ENCODE results near the gene CGB3. TPM values are rescaled to one million over a fixed set of nuclear protein-coding genes. Genes with fewer than 3 reads are reported as not detected.
A peak's percentile ranks its signal among the peaks of the same experiment; 100 is the strongest.
"Not testable (repeated sequence)": the region's sequence is repeated elsewhere in the genome, so short reads cannot be mapped to it uniquely, and the experiment has no call there.

The CGB3 gene
- total RNA-seq, 2 donors from 2014 or later: not detected

DNA sequence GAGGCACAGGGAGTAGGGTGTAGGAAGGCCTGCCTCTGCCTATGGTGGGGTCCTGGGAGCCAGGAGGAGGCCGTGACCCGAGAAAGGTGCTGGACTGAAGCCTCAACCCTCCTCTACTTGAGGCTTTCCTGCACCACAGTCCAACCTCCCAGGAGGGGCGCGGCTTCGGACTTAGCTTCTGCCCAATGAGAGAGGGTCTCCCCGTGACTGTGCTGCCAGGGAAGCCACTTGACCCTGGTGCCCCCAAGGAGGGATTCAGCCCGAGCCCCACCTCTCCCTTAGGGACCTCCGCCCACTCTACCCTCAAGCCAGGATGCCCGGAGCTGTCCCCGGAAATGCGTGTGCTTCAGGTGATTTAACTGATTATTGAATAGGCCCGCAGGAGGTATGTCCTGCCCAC lies 24.9 kb upstream of the CGB3 start, which contains the start of gene CGB8:
CGB8 (minus strand) TSS at position 101 of the 400 bp plus-strand sequence. CDS start 372 bp downstream, outside the sequence.
- intact Hi-C loops (cut with DNase I, micrococcal nuclease); ATAC-seq; DNase-seq: not testable (repeated sequence)

DNA sequence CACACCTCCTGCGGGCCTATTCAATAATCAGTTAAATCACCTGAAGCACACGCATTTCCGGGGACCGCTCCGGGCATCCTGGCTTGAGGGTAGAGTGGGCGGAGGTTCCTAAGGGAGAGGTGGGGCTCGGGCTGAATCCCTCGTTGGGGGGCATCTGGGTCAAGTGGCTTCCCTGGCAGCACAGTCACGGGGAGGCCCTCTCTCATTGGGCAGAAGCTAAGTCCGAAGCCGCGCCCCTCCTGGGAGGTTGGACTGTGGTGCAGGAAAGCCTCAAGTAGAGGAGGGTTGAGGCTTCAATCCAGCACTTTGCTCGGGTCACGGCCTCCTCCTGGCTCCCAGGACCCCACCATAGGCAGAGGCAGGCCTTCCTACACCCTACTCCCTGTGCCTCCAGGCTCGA lies 19.4 kb upstream of the CGB3 start, which contains the start of gene CGB5:
CGB5 (plus strand) TSS at position 301 of the 400 bp plus-strand sequence. CDS start 362 bp downstream, outside the sequence.
- intact Hi-C loops (cut with DNase I, micrococcal nuclease): not testable (repeated sequence)

DNA sequence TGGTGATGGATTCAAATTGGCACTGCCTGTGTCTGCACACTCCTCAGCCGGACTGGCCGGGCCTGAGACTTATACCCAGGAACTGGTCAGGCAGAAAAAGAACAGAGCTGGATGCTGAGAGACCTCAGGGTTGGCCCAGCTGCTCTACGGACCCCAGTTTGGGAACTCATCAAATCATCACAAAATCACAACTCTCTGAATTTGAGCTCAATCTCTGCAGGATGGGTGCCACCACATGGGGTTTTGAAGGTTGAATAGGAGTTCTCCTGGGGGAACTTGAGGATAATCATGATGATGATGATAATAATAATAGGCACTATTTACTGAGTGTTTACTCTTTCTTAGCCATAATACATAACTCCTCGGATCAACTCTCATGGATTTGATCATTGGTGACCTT lies 18.5 kb upstream of the CGB3 start:
- ATAC-seq; DNase-seq; intact Hi-C loops (cut with DNase I, micrococcal nuclease): not testable (repeated sequence)

More for the DNA sequence above, 19.4 kb upstream of the CGB3 start, which contains the start of gene CGB5:
- not testable (repeated sequence) for ATAC-seq, DNase-seq

DNA sequence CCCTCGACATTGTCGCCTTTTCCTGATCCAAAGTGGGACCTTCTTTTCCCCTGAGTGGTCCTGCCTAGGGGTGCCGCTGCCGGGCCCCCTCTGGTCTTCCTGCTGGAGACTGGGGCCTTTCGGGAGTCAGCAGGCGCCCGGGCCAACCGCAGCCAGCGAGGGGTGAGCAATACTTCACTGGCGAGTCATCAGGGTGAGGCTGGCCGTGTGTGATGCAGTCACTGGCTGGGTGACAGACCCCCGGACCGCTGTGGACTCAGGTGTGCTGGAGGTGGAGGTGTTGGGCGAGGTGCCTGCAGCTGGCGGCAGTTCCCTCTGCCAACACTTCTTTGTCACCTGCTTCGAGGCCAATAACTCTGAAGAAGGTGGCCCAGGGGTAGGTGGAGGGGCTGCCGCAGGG lies 18.0 kb upstream of the CGB3 start:
- ATAC-seq: no peak
- DNase-seq: no peak
- intact Hi-C loops (cut with DNase I, micrococcal nuclease): no loop called here

DNA sequence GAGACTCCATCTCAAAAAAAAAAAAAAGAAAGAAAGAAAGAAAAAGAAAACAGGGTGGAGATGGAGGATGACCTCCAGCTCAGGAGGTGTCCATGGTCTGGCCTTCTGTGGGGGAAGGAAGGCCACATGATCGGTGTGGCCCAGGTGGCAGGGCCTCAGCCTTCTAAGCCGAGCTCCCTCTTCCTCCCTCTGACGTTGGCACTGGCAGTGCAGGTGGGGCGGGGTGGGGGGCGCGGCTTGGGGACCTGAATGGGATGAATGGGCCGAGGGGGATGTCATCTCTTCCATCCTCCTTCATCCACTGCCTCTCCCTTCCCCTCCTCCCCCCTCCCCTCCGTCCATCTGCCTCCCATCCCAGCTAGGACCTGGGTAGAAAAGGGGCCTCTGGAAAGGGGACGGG lies 15.6 kb upstream of the CGB3 start:
- DNase-seq; ATAC-seq; intact Hi-C loops (cut with DNase I, micrococcal nuclease): not testable (repeated sequence)

DNA sequence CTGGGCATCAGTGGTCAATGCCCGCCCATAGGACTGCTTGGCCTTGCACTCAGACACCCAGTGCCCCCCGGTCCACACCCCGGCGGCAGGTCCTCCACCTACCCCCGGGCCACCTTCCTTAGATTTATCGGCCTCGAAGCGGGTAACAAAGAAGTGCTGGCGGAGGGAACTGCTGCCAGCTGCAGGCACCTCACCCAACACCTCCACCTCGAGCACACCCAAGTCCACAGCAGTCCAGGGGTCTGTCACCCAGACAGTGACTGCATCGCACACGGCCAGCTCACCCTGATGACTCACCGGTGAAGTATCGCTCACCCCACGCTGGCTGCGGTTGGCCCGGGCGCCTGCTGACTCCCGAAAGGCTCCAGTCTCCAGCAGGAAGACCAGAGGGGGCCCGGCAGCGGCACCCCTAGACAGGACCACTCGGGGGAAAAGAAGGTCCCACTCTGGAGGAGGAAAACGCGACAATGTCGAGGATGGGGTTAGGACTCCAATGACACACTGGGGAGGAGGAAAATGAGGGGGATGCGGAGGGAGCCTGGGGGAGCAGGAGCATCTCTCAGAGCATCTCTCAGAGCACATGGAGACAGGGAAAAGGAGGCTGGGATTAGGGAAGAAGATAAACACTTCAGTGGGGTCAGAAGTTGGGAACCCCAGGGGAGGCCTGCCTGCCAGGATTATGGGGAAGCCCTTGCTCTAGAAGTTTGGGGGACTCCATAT lies 14.6 kb upstream of the CGB3 start:
- DNase-seq; intact Hi-C loops (cut with DNase I, micrococcal nuclease); ATAC-seq: not testable (repeated sequence)

DNA sequence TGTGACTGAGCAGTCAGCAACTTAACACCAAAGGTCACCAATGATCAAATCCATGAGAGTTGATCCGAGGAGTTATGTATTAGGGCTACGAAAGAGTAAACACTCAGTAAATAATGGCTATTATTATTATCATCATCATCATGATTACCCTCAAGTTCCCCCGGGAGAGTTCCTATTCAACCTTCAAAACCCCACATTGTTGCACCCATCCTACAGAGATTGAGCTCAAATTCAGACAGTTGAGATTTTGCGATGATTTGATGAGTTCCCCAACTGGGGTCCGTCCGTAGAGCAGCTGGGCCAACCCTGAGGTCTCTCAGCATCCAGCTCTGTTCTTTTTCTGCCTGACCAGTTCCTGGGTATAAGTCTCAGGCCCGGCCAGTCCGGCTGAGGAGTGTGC lies 14.0 kb upstream of the CGB3 start:
- ATAC-seq; intact Hi-C loops (cut with DNase I, micrococcal nuclease); DNase-seq: not testable (repeated sequence)

DNA sequence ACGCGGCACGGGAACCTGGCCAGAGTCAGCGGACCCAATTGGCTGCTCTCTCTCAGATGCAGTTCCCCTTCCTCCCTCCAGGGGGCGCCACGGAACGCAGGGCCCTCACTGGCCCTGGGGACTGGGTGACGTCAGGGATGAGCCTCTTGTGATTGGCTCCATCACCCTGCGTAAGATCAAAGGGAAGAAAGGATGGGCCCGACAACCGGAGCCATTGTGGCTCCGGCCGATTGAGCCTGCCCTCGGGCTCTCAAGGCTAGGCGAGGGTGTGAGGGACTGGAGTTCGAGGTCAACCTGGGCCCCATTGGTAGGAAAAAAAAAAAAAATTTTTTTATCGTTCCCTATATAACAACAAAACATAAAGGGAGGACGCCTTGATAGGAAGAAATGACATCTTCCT lies 12.7 kb upstream of the CGB3 start, which contains the start of gene CGB1:
CGB1 (minus strand) TSS at position 81 of the 400 bp plus-strand sequence. CDS start 184 bp downstream, outside the sequence.
- ATAC-seq; intact Hi-C loops (cut with DNase I, micrococcal nuclease); DNase-seq: not testable (repeated sequence)

DNA sequence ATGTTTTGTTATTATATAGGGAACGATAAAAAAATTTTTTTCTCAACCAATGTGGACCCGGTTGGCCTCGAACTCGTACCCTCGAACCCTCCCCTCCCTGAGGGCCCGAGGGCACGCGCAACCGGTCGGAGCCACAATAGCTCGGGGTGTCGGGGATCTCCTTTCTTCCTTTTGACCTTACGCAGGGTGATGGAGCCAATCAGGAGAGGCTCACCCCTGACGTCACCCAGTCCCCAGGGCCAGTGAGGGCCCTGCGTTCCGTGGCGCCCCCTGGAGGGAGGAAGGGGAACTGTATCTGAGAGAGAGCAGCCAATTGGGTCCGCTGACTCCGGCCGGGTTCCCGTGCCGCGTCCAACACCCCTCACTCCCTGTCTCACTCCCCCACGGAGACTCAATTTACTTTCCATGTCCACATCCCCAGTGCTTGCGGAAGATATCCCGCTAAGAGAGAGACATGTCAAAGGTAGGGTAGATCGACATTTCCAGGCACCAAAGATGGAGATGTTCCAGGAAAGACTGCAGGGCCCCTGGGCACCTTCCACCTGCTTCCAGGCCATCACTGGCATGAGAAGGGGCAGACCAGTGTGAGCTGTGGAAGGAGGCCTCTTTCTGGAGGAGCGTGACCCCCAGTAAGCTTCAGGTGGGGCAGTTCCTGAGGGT lies 7.6 kb upstream of the CGB3 start, which contains the start of gene CGB2:
CGB2 (plus strand) TSS at position 249 of the 660 bp plus-strand sequence; CDS start at position 455, 206 bp downstream.
- DNase-seq; ATAC-seq; intact Hi-C loops (cut with DNase I, micrococcal nuclease): not testable (repeated sequence)

DNA sequence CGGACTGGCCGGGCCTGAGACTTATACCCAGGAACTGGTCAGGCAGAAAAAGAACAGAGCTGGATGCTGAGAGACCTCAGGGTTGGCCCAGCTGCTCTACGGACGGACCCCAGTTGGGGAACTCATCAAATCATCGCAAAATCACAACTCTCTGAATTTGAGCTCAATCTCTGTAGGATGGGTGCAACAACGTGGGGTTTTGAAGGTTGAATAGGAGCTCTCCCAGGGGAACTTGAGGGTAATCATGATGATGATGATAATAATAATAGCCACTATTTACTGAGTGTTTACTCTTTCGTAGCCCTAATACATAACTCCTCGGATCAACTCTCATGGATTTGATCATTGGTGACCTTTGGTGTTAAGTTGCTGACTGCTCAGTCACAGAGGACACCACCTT lies 6.2 kb upstream of the CGB3 start:
- ATAC-seq; DNase-seq; intact Hi-C loops (cut with DNase I, micrococcal nuclease): not testable (repeated sequence)

DNA sequence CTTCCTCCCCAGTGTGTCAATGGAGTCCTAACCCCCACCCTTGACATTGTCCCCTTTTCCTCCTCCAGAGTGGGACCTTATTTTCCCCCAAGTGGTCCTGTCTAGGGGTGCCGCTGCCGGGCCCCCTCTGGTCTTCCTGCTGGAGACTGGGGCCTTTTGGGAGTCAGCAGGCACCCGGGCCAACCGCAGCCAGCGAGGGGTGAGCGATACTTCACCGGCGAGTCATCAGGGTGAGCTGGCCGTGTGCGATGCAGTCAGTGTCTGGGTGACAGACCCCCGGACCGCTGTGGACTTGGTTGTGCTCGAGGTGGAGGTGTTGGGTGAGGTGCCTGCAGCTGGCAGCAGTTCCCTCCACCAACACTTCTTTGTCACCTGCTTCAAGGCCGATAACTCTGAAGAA lies 5.6 kb upstream of the CGB3 start:
- ATAC-seq; DNase-seq; intact Hi-C loops (cut with DNase I, micrococcal nuclease): not testable (repeated sequence)

DNA sequence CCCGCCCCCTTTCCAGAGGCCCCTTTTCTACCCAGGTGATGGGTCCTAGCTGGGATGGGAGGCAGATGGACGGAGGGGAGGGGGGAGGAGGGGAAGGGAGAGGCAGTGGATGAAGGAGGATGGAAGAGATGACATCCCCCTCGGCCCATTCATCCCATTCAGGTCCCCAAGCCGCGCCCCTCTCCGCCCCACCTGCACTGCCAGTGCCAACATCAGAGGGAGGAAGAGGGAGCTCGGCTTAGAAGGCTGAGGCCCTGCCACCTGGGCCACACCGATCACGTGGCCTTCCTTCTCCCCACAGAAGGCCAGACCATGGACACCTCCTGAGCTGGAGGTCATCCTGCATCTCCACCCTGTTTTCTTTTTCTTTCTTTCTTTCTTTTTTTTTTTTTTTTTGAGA lies 4.6 kb upstream of the CGB3 start:
- DNase-seq; intact Hi-C loops (cut with DNase I, micrococcal nuclease); ATAC-seq: not testable (repeated sequence)

DNA sequence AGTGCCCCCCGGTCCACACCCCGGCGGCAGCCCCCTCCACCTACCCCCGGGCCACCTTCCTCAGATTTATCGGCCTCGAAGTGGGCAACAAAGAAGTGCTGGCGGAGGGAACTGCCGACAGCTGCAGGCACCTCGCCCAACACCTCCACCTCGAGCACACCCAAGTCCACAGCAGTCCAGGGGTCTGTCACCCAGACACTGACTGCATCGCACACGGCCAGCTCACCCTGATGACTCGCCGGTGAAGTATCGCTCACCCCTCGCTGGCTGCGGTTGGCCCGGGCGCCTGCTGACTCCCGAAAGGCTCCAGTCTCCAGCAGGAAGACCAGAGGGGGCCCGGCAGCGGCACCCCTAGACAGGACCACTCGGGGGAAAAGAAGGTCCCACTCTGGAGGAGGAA lies 1.5 kb upstream of the CGB3 start:
- DNase-seq; intact Hi-C loops (cut with DNase I, micrococcal nuclease); ATAC-seq: not testable (repeated sequence)

DNA sequence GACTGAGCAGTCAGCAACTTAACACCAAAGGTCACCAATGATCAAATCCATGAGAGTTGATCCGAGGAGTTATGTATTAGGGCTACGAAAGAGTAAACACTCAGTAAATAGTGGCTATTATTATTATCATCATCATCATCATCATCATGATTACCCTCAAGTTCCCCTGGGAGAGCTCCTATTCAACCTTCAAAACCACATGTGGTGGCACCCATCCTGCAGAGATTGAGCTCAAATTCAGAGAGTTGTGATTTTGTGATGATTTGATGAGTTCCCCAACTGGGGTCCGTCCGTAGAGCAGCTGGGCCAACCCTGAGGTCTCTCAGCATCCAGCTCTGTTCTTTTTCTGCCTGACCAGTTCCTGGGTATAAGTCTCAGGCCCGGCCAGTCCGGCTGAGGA lies 955 bp upstream of the CGB3 start:
- ATAC-seq; DNase-seq; intact Hi-C loops (cut with DNase I, micrococcal nuclease): not testable (repeated sequence)

DNA sequence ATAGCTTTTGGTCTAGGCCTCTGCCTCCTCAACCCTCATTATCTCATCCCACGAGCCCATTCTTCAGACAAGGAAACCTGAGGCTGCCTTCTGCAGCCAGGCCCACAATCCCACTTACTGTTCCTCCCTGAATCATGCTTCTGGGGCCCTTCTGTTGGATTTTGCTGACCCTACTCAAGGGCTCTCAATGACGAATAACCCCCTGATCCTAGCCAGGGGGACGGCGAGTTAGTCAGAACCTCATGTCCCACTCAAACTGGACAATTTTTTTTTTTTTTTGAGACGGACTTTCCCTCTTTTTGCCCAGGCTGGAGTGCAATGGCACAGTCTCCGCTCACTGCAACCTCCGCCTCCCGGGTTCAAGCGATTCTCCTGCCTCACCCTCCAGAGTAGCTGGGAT lies 2.0 kb downstream of the CGB3 start:
- intact Hi-C loops (cut with DNase I, micrococcal nuclease): no loop called here
- DNase-seq (no peak), ATAC-seq (no peak)

DNA sequence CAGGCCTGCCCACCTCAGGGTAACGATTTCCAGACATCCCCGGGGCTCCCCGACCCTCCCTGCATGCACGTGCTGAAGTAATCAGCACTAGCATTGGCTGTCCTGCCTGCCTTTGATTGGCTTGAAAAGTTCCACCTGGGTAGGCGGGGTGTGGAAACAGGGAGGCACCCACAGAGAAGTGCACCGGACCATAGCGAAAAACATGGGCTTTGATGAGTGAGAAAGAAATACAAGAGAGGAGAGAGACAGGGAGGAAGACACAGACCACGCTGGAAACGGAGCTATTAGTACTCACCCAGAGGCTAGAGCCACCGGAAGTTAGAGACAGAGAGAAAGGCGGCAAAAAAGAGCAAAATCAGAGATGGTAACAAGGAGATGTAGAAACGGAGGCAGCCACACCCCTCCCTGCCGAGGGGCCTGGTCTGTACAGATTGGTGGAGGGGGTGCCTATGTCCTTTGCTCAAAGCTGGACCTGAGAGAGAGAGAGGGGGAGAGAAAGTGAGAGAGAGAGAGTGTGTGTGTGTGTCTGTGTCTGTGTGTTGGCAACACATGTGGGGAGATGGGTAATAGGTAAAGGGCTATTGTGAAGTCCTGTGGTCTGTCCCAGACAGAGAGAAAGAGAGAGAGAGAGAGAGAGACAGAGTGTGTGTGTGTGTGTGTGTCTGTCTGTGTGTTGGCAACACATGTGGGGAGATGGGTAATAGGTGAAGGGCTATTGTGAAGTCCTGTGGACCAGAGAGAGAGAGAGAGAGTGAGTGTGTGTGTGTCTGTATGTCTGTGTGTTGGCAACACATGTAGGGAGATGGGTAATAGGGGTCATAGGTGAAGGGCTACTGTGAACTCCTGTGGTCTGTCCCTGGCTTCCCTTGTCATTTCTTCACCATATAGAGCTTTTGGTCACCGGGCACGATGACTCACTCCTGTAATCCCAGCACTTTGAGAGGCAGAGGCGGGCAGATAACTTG lies 2.9 kb downstream of the CGB3 start:
- ATAC-seq (no peak), DNase-seq (no peak)
- intact Hi-C loops (cut with DNase I, micrococcal nuclease): no loop called here

DNA sequence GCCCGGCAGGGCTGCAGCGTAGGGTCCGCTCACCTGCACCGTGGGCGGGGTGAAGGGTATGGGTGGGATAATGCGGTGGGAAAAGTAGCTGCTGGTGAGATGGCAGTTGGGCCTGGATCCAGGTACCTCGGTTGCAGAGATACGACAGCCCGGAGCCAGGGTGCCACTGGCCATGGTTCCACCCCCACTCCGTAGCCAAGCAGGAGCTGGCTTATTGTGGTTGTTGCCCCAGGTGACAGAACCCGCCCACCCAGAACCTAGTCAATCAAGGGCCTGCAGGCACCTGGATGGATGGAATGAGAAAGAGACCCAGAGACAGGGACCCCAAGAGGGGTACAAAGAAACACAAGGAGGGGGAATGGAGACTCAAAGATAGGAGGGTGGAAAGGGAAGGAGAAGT lies 3.8 kb downstream of the CGB3 start:
- DNase-seq (no peak), ATAC-seq (no peak)
- intact Hi-C loops (cut with DNase I, micrococcal nuclease): no loop called here

DNA sequence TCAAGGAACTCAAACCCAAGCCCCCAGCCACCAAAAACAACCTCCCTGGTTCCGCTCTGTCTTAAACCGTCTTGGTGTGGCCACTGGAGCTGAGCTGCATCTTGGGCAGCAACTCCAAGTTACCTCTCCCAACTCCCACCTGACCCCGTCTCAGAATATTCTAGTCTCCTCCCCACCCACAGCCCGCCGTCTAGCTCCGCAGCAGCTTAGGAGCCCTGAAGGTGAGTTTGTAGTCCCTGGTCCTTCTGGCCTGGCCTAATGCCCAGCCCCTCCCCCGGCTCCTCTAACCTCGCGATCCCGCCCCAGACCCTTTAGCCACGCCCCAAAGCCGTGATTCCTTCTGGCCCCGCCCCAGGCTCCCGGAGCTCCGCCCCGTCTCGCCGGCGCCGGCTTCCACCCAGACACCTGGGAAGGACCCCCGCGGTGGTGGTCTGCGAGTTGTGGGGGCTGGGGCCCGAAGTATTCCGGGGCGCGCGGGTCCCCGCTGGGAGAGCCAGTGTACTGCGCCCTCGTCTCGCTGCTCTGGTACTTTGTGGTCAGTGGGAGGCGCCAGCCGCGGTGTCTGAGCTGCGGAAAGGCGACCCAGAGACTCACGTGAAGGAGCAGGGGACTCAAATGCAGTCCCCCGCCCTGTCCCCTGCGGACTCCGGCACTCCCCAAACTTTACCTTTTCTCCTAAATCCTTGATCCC lies 4.7 kb downstream of the CGB3 start:
- intact Hi-C loops (cut with DNase I, micrococcal nuclease): no loop called here
- peak; percentile 81 for ATAC-seq
- DNase-seq: peak; percentile 60 to 89
